Epidermal melanocyte (primary cell): ENCODE data around the gene NAV3.
"Not testable (repeated sequence)": the region's sequence is repeated elsewhere in the genome, so short reads cannot be mapped to it uniquely, and the experiment has no call there.

Experiments used
- DNase-seq: peaks from one replicate; pipeline ENCODE4 v3.0.0; 2011; ENCODE audit warnings: low spot score; ENCODE audit not compliant: insufficient read length

The NAV3 gene

DNA sequence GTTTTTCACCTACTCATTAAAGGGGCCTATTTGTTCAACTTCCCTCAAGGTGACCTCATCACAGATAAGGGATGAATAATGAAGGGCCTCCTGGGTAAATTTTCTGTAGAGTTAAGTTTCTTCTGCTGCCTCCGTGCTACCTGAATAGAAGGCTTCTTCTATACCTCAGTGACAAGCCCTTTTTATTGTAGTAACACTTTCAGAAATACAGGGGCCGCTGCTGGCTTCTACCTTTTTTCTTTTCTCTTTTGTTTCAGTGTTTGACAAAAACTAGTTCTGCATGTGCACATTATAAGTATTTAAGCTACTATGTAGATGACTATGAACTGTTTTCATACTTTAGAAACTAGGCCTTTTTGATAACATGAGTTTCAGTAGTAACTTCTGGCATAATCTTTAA is 207.0 kb downstream of the NAV3 start:
- DNase-seq, result no peak

DNA sequence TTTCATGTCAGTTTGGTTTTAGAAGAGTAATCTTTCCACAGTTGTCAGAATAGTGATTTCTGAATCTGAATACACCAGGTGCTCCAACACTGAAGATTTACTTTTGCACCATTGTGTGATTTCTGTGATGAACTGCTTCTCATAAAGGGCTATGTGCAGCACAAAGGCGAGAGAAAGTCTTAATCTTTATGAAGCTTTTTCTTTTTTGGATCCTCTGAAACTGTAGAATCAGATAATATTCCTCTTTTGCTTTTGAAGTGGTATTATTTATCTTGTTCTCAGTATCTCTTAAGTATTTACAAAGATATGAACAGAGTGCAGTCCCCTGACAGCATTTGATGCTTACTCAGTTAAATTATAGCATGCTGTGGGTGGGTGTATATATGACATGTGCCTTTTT is 207.8 kb downstream of the NAV3 start:
- no peak for DNase-seq

DNA sequence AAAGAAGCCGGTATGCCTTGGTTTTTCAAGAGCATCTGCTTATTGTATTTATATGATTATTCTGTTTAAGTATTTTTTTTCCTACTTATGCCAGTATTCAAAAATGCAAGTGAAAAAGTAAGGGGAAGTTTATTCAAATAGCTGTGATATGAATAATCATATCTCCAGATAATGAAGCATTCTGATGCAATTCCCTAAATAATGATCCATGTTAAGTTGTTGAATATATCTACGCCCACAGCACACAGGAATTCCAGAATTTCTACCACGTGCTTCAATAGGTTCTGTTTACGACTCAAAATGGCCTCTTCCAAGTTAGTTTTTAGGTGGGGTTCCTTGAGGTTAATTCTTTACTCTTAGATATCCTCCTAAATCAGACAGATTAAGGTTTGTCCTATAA is 208.3 kb downstream of the NAV3 start:
- no peak for DNase-seq

DNA sequence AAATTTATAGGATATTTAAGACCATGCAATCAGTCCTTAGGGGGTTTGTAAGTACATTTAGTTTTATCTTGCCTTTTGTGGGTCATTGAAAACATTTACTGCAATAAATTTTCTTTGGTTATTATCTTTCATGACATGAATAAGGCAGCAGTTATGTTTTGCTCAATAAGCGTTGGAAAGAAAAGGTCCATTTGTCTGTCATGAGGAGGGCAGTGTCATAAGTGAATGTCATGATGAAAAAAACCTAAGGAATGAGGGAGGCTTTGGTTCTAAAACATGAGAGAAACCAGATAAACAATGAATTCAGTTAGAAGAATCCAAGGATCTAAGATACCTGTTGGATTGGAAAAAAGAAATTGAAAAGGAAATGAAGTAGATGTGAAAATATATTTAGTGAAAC is 209.4 kb downstream of the NAV3 start:
- no peak for DNase-seq

DNA sequence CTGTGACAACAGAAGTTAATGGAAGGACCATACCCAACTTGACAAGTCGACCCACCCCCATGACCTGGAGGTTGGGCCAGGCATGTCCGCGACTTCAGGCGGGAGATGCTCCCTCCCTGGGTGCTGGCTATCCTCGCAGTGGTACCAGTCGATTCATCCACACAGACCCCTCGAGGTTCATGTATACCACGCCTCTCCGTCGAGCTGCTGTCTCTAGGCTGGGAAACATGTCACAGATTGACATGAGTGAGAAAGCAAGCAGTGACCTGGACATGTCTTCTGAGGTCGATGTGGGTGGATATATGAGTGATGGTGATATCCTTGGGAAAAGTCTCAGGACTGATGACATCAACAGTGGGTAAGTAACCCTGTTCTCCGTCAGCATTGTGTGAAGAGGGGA is 220.1 kb downstream of the NAV3 start:
- no peak for DNase-seq

DNA sequence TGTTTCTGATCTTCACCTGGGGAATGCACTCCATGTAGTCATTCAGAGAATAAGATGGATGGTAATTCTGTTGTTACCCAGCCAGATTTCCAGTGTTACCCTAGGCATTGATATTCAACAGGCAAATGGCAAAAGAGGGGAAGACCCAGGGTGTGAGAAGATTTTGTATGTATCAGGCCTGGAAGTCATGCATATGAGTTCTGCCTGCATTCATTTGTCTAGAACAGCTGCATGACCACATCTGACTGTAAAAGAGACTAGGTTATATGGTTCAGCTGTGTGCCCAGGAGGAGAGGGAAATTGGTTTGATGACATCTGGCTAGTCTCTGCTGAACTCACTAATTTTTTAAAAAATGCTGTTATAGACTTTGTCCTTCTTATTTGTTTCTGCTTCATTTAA is 224.9 kb downstream of the NAV3 start:
- no peak for DNase-seq

DNA sequence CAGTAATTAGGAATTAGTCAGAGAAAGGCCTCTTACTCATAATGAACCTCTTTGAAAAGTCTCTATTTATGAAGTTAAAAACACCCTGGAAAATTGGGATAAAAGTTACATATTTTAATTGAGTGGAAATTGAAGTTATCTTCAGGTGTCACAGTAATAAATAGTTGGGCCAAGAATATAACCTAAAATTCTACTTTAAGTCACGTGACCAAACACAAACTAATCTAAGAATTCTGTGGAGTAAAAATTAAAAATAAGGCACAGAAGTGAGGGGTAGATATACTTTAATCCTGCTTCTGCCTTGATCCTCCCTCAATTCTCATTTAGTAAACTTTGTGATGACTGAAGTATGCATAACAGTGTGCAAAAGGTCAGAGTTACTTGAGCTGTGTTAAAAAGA is 226.4 kb downstream of the NAV3 start:
- no peak for DNase-seq

DNA sequence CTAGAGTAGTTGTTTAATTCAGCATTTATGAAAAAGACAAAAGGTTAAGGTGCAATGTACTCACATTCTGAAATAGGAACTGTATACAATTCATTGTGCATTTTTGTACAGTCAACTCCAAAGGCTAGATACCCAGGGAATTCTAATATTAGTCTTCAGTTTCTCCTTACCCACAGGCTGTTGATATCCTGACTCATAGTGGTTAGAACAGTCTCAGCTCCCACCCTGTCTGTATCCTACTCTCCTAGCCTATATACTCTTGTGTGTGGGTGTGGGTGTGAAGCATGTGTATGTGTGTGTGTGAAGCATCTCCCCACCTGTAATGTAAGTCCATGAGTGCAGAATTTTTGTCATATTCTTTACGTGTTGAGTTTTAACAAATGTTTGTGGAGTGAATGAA is 229.5 kb downstream of the NAV3 start:
- DNase-seq, result no peak

DNA sequence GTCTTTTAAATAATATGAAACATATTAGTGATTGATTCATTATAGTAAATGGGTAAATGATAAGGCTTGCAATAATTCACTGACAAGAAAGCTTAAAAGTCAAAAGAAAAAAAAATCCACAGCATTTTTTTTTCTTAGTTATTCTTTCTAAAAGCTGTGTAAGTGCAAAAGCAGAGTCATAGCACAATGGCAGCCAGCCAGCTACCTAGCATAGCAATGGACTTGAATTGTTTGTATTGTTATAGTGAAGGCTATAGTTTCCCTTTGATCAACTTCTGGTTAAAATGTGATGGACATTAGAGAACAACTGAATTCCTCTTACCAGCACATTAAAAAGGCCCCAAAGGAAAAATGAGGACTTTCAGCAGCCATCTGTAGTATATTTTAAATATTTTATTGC is 232.1 kb downstream of the NAV3 start:
- DNase-seq, result no peak

DNA sequence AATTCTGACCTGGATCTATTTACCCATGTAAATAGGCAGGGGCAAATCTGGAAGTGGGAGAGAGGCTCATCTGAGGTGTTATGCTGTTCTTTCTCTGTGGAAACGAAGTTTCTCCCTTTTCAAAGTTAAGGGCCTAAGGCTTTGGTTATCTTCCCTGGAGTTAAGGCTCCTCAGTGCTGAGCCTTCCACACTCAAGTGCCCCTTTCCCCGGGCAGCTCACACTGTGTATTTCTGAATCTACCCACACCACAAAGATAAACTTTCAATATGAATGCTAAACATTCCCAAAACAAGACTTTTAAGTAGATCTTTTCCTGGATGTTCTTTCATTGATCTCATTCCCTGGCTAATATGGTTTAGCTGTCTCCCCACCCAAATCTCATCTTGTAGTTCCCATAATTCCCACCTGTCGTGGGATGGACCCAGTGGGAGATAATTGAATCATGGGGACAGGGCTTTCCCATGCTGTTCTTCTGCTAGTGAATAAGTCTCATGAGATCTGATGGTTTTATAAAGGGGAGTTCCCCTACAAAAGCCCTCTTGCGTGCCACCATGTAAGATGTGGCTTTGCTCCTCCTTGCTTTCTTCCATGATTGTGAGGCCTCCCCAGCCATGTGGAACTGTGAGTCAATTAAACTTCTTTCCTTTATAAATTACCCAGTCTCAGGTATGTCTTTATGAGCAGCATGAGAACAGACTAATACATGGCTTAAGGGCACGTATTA is 251.1 kb downstream of the NAV3 start:
- no peak for DNase-seq

DNA sequence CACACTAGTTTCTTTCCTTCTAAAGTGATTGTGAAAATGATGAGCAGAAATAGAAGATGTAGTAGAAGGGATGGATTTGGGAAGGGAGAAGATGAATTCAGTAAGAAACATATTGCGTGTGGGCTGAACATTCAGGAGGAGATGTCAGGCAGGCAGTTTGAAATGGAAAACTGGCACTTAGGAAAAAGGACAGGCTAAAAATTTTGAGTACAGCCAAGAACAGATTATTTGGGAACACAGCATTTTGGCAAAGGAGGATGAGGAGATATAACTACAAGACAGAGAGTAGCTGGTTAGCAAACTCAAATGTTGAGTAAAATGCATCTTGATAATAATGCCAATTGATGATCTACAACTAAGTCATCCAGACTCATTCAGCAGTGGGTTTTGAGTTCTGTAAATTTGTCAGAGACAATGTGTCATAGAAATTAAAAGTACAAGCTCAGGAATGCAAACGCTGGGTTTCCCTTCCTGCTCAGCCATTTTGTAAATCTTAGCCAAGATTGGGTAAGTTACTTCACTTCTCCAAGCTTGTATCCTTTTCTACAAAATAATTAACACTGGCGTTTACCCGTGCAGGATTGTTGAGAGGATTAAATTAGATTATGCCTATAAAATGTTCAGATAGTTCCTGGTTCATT is 255.0 kb downstream of the NAV3 start:
- no peak for DNase-seq

DNA sequence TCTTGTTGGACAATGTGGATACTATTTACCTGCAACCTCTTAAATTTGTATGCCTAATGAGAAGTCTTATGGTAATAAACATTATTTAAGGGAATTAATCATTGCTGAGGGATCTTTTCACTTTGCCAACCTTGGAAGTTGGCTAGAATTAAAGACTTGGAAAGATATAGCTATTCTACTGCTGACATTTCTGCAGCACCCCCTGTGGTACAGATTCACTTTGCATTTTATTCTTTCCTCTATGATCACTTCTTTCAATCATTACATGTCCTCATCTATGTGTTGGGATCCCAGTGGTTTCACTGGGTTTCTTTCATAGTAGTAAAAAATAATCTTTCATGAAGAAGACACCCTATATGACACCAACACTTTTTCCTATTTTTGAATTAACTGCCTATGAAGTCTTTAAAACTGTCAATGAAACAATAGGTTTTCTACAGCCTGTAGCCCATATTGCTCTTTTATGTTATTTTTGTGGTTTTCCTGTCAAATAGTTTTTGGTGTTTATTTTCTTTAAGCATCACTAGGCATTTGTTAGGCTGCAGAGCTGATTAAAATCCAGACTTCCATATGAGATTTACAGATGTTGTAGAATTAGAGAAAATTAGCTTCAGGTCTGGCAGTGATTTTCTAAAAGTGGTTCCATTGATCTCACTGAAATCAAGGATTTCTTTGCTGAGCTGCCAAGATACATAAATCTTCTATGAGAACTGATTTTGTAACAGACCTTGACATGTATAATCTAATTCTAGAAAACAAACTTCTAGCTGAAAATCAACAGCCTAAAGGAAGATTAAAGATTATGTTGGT is 256.1 kb downstream of the NAV3 start:
- no peak for DNase-seq

DNA sequence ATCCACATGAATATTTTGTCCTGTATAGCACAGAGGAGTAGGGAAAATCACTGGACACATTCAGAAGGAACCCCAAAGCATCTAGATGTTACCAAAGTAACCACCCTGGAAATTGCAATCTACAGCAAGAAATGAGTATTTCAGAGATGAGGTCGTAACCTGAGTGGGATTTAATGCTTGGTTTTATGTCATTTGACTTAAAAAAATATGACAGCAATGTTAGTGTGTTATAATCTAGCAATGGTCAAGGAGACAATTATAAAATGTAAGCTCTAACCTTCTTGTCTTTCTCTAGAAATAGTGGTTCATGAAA is 256.6 kb downstream of the NAV3 start:
- no peak for DNase-seq

DNA sequence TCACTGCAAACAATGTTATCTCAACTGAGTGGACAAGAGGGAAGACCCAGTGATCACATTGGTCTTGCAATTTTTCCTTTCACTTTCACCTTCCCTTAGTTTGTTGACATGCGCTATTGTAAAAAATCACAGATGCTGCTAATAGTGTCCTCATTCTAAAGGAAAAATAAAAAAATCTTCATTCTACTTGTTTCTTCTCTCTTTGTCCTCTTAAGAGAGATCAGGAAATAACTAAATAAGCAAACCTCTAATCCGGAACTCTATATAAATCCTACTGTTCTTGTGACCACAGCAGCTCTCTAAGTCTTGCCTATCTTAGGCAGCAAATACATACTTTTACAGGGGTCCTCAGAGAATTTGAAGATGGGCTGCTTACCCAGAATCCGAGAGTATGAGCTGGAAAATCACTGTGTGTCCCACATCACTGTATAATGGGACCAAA is 257.7 kb downstream of the NAV3 start:
- no peak for DNase-seq

DNA sequence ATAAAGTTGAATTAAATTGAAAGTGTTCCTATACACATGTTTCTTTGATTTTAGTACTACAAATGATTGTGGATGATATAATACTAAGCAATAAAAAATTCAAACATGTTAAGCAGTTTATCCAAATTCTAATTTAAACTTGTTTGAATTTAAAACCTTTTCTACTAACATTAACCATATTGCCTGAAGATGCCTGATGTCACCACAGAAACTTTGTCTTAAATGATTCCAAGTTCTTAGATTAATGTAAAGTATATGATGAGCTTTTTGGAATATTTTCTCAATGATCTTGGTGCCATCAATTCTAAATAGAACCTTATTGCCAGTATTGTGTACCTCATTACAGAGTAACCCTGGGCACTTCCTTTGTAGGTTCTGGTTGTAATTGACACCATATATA is 259.6 kb downstream of the NAV3 start:
- DNase-seq, result no peak

DNA sequence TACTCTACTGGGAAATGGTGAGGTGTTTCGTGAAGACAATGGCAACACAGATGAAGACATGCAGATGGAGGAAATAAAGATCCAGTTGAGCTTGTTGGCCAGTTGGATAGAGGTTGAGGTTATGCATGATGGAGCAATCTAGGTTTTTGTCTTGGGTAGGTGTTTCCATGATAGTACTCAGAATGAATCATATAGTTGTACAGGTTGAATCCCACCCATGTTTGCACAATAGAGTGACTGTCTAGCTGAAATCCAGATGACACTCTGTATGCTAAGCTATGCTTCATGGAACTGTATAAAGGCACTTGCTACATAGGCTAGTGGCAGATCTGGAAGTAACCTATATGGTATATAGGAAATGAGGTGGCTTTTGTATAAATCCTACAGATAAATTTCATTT is 264.9 kb downstream of the NAV3 start:
- DNase-seq, result no peak

DNA sequence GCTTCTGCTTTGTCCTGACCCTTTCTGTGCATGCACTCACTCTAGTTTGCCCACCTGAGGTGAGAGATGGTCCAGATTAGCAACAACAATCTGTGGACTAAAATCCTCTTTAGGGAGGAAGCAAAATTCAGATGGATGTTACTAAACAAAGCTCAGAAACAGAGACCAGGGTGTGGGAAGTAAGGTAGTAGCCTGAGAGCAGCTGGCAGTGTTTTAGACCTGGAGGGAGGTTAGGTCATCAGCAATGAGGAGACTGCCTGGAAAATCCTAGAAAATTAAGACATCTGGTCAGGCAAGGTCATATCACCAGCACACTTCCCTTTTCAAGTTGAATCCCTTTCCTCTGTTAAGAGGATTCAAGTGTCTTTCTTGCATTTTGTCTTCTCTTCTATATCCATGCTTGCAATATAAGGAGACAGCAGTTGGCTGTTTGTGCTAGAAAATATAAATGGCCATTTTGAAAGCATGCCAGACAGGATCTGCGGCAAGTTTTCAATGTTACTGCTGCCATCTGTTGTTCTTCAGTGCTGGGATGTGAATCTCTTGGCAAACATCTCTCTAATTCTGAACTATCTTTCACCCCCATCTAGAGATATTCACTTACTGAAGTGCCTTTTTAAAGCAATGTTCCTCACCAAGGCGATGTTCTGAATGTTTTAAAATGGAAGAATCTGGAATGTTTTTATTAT is 266.4 kb downstream of the NAV3 start:
- DNase-seq, result no peak

DNA sequence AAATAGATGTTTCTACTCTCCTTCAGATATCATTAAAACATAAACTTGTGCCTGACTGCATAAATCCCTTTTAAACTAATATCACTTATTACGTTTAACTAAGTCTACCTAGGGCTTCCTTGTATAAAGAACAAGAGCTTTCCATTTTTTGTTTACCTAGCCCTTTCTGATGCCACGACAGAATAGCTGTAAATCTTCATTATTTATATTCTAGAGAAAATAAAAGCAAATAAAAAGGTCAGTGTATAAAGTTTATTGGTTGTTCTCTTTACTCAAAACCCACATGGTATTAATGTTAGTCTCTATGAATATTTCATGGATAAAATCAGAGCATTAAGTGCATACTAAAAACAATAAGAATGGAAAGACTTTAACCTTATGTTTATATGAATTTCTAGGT is 269.1 kb downstream of the NAV3 start:
- DNase-seq, result no peak

DNA sequence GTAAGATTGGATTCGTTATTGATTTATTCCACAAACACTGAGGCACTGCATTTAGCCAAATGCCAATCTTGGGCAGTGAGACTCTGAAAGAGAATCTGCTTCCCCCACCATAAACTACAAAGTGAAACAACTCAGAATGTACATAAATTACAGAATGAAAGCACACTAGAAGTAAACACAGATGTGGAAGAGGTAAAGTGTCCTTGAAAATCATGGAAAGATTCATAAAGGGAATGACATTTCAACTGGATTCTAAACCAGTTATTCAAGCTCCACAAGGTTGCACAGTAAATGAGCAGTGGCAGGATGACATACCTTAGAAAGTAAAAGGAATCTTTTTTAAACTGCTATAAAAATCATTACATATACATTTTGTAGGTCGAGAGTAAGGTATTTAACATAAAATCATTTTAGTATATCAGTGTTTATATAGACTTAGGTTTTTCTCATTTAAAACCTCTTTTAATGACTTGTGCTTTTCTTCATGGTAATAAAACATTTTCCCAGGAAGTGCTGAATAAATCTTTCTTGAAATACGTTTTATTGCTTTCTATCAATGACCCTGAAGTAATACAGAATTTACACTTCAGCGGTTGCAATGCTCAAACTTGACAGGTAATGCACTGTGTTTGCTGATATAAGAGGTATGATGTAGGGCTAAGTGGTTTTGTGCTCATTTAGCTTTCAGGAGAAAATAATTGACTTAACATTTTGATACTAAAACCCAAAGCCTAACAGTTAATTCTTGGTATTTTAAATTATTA is 270.6 kb downstream of the NAV3 start:
- DNase-seq, result no peak

DNA sequence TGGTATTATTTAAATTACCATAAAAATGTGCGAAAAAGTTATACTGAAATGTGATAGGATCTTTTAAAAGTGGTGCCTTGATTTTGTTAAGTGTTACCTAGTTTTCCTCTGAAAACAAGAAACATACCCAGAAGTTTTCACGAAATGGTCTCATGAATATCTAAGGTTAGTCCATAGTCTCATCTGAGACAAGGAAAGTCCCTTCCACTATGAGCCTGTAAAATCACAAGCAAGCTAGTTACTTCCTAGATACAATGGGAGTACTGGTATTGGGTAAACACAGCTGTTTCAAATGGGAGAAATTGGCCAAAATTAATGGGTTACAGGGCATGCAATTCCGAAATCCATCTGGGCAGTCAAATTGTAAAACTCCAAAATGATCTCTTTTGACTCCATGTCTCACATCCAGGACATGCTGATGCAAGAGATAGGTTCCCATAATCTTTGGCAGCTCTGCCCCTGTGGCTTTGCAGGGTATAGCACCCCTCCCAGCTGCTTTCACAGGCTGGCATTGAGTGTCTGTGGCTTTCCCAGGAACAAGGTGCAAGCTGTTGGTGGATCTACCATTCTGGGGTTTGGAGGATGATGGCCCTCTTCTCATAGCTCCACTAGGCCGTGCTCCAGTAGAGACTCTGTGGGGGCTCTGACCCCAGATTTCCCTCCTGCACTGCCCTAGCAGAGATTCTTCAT is 271.4 kb downstream of the NAV3 start:
- DNase-seq, result no peak

DNA sequence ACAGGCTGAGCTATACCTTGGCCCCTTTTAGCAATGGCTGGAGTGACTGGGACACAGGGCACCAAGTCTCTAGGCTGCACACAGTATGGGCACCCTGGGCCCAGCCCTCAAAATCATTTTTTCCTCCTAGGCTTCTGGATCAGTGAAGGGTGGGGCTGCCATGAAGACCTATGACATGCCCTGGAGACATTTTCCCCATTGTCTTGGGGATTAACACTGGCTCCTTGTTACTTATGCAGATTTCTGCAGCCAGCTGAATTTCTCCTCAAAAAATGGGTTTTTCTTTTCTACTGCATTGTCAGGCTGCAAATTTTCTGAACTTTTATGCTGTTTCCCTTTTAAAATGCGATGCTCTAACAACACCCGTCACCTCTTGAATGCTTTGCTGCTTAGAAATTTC is 272.1 kb downstream of the NAV3 start:
- not testable (repeated sequence) for DNase-seq
